GM21528 (cell line): Measurements from ENCODE around the gene CALY.

Source experiments
- ATAC-seq: cut with Tn5 transposase; IDR thresholded peaks from one replicate; pipeline ENCODE4 v1.9.1; 2021; ENCODE audit warnings: mild to moderate bottlenecking, moderate library complexity; ENCODE audit not compliant: unreplicated experiment, low FRiP score

CALY gene

GRCh38 chr10:133295426-133296320, 41.0 kb downstream of the CALY start:
- no peak for ATAC-seq

DNA sequence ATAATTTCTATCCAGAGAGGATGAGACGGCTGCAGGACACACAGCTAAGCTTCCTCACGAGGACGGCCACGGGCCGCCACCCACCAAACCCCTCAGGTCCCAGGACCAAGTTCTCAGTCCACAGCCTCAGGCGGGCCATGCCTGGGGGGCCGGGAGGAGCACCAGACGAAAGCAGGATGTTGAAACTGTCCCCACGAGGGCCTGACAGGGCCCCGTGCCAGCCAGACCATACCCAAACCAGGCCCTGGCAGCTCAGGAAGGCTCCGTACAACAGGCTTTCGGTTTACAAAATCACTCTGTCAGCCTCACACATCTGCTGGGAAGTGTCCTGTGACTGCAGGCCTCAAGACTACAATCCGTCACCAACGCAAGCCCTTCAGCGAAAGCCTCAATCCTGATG, 42.5 kb downstream of the CALY start:
- ATAC-seq, result no peak

GRCh38 chr10:133293810-133294119, 42.9 kb downstream of the CALY start:
- no peak for ATAC-seq

- ATAC-seq, result no peak
These were observed 43.5 kb downstream of the CALY start for GRCh38 chr10:133292919-133293809.

GRCh38 chr10:133289761-133290160, 46.9 kb downstream of the CALY start:
- no peak for ATAC-seq

DNA sequence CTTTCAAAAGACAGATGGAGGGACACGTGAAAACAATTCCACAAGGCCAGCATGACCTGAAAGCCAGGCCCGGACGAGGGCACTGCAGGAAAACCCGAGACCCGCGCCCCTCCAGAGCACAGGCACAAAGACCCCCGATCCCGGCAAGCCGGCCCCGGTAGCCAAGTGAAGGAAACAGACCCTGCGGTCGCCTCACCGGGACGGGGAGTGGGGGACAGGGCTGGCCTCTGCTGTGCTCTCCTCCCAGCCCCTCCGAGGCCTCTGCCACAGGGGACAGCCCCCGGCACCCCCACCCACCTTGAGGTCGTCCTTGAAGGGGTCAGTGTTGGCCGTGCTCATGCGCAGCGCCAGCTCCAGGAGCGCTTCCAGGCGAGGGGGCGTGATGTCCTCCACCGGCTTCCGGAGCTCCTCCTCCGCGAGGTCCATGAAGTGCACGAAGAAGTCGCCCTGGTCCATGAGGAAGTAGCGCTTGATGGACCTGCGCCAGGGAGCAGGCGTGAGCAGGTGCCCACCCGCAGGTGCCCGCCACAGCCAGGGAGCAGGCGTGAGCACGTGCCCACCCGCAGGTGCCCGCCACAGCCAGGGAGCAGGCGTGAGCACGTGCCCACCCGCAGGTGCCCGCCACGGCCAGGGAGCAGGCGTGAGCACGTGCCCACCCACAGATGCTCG, 48.7 kb downstream of the CALY start:
- ATAC-seq, result no peak

DNA sequence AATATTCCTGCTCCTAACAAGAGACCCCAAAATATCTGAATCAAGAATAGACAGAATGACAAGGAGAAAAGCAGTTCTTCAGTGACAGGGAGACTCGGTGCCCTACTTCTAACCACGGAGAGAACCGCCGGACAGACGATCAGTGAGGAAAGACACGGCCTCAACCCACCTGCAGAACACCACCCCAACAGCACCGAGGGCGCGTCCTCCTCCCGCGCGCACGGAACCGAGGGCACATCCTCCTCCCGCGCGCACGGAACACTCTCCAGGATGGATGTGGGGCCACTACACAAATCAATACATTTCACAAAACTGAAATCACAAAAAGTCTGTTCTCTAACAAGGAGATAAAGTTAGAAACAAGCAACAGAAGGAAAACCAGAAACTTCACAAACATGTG, 50.3 kb downstream of the CALY start:
- ATAC-seq, result no peak

GRCh38 chr10:133285217-133285616, 51.5 kb downstream of the CALY start:
- no peak for ATAC-seq

DNA sequence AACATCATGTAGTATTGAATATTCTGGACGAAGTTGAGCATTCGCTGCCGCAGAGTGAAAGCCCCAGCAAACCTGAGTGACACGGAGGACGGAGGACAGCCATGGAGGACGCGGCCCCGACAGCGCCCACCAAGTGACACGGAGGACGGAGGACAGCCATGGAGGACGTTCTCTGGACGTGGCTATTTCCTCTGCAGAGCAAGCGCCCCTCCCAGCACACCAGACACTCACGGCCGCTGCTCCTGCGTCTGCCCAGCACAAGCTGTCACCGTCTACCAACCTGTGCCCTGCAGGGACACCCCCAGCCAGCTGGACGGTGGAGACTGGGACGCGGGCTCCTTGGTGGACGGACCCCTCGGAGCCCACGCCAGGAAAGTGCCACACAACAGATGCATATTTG, 52.8 kb downstream of the CALY start:
- ATAC-seq, result no peak

DNA sequence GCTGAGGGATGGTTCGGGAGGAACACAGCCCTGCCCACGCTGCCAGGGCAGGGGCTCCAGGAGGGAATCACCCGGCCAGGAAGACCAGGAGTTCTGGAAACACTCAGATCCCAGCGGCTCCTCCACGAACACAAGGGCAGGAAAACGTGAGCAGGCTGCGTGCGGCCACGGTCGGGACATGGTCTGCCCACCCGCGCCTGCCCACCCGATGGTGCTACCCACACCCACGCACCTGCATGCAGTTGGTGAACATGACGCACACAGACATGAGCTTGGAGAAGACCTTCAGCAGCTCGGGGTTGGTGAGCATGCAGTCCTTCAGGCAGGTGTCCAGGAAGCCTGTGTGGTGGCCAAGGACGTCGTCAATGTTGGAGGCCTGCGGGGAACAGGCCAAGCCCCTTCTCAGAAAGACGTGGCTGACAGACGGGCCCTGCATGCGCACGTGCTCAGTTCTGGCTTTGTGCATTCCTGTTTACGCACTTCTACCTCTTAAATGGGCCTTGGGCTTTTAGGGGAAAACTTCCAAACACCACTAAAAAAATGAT, 53.8 kb downstream of the CALY start:
- no peak for ATAC-seq

DNA sequence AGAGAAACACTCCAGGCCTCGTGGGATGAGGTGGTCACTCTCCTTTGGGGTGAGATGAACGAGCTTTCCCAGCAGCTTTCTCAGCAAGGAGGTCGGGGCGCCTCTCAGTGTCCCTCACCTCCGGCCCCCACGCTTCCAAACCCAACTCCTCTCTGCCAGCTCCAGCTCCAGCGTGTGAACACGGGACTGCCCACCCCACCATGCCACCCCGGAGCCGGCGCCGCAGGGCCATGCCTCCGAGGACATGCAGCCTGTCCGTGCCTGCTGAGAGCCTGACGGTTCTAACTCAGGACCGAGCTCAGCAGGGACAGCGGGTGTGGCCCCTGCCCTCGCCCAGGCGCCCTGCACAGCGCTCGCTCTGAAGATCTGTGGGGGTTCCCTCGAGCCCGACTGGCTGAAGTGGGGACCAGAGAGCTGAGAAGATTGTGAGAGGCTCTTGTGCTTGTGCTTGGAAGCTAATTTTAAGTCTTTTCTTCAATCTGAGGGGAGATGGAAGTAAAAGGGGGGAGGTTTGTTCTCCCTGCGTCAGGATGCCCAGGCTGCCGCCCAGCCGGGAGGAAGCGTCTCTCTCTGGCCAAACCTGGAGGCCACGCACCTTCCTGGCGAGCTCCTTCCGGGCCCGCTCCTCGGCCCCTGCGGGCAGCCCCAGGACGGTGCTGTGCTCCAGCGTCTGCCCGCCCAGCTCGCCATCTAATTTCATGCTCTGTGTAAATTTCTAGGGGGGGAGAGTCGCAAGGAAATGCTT, 54.9 kb downstream of the CALY start:
- no peak for ATAC-seq

DNA sequence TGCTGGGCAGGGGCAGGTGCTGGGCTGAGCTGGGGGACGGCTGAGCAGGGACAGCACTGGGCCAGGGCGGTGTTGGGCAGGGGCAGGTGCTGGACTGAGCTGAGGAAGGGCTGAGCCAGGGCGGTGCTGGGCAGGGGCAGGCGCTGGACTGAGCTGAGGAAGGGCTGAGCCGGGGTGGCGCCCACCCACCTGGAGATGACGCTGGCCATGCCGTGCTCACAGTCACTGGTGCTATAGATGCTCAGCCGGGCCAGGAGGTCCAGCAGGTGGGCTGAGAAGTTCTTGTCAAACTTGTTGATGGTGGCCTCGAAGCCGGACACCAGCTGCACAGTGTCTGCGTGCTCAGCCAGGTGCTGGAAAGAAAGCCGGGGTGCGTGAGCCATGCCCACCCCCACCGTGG, 55.6 kb downstream of the CALY start:
- ATAC-seq, result no peak

DNA sequence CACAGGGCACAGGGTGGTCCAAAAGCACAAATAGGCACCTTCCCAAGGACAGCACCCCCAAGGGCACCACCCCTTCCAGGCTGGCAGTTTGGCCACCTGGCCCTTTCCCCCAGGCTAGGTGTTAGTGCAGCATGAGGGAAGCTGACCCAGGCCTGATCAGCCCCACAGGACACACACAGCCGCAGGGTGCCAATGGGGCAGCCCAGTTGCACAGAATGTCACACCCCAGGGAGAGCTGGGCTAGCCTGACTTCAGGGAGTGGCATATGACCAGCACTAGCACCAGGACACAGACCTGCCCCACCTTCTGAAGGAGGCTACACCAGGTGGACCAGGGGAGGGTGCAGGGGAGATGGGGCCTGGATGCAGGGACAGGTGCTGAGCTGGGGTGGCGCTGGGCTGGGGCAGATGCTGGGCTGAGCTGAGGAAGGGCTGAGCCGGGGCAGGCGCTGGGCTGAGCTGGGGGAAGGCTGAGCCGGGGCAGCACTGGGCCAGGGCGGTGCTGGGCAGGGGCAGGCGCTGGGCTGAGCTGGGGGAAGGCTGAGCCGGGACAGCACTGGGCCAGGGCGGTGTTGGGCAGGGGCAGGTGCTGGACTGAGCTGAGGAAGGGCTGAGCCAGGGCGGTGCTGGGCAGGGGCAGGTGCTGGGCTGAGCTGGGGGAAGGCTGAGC, 56.2 kb downstream of the CALY start:
- ATAC-seq, result no peak

DNA sequence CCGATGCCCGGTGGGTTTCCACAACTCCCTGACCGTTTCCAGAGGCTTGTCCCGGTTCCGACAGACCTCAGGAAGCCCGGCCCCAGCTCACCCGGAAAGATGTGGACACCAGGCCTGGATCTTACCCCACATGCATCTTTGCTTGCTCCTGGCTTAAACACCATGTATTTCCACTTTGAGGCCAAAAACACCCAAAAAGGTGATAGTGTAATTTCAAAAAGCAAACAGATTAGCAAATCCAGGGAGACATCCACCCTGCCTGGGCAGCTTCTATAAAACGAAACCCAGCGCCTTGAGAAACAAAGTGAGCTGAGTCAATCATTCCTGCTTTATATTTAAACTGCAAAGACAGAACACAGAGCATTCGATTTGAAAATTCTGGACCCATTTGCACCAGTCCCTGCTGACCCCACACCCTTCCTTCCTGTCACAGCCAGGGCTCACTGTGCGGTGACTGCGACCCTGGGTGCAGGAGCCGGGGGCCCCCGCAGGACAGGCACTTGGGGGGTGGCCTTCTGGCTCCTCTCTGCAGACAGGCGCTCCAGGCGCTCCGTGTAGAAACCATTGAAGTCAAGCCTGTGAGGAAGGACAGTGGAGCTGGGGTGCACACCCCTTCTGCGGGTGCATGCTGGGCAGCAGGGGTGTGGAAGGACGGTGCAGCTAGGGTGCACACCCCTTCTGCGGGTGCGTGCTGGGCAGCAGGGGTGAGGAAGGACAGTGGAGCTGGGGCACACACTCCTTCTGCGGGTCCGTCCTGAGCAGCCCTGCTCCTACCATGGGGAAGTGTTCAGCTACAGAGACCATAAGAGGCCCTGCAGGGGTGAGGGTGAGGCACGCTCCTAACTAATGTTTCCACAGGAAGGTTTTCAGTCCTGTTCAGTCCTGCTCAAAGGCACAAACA, 57.1 kb downstream of the CALY start:
- no peak for ATAC-seq

DNA sequence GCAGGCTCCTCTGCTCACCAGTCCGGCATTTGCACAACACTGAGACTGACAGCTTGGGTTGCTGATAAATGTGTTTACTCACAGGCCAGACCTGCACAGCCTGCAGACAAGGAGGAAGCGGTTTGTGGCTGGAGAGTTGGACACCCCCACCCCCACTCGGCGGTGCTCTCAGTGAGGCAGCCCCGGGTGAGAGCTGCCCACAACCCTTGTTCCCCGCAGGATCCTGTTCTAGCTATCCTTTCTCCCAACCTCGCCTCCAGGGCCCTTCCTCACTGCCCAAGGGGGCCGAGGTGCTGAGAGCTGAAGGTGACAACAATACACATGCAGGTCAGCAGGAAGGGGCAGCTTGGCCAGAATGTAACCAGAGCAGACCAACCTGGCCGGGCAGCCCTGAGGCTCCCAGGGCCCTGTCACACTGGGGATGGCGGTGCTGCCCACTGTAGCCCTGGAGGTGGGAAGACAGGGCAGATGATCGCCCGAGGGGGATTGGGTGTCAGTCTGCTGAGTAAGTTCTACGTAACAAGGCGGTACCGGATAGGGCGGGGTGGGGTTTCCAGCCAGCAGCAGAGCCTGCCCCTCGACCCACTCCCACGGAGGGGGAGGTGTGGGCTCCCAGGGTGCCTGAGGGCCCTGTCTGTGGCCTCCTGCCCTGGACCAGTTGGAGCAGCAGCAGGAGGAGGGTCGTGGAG, 58.0 kb downstream of the CALY start:
- no peak for ATAC-seq

- no peak for ATAC-seq
These were observed 58.6 kb downstream of the CALY start for GRCh38 chr10:133277993-133278576.

DNA sequence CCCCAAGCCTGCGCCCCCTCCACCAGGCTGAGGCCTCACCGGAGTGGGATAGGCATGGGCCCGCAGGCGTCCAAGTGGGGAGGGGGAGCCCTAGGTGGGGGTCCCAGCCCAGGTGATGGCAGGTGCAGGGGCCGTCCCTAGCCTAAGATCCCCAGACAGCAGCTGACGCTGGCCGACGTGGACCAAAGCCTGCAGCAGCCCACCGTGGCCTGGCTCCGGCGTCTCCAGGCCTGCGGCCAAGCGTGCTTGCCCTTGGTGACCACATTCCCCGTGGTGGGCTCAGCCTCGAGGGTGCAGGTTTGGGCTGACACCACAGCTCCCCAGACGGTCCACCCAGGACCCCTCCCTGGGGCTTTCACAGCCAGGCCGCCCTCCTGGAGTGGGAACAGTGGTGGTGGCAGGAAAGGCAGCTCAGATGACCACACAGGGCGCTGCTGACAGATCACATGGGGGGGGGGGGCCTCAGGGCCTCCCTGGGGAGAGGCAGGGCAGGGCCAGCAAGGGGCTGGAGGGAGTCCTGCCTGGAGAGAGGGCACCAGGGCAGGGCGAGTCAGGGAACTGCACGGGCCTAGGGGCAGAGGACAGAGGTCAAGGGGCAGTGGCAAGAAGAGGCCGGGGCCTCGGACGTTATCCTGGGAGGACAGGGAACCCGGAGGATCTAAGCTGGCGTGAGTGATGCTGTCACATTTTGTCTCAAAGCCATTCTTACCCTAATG, 59.3 kb downstream of the CALY start:
- no peak for ATAC-seq
